ENCODE results near the gene SLC1A2. TPM values are rescaled to one million over a fixed set of nuclear protein-coding genes. Genes with fewer than 3 reads are reported as not detected.

Gene SLC1A2
- total RNA-seq, 1 experiment from 2014 or later = 0.25 TPM

GRCh38 chr11:35250621-35251020, 168.7 kb downstream of the SLC1A2 start:
- DNase-seq (ENCODE audit: low read depth, low spot score) (no peak), ATAC-seq (no peak)
- no peak for TF ChIP-seq ZFX (IDR thresholded peaks at IDR 0.05)
- no peak for TF ChIP-seq SRF (IDR thresholded peaks at IDR 0.05; ENCODE audit: low read depth)
- TF ChIP-seq SP1 (IDR thresholded peaks at IDR 0.05; ENCODE audit: low read depth) = no peak
- TF ChIP-seq ZNF274 (IDR thresholded peaks at IDR 0.05; ENCODE audit: low read depth, low read length) = no peak
- TF ChIP-seq, protein P1, sequence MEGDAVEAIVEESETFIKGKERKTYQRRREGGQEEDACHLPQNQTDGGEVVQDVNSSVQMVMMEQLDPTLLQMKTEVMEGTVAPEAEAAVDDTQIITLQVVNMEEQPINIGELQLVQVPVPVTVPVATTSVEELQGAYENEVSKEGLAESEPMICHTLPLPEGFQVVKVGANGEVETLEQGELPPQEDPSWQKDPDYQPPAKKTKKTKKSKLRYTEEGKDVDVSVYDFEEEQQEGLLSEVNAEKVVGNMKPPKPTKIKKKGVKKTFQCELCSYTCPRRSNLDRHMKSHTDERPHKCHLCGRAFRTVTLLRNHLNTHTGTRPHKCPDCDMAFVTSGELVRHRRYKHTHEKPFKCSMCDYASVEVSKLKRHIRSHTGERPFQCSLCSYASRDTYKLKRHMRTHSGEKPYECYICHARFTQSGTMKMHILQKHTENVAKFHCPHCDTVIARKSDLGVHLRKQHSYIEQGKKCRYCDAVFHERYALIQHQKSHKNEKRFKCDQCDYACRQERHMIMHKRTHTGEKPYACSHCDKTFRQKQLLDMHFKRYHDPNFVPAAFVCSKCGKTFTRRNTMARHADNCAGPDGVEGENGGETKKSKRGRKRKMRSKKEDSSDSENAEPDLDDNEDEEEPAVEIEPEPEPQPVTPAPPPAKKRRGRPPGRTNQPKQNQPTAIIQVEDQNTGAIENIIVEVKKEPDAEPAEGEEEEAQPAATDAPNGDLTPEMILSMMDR (IDR thresholded peaks at IDR 0.05 in 2 of 3, conservative IDR thresholded peaks at IDR 0.05 in 1 of 3; ENCODE audit: borderline replicate concordance in 1 of 3, insufficient read depth in 1 of 3, low read depth in 2 of 3, low read length in 2 of 3) = no peak
- no peak for TF ChIP-seq YY1 (IDR thresholded peaks at IDR 0.05; ENCODE audit: extremely low read depth, insufficient replicate concordance, low read depth, low read length)
- TF ChIP-seq TCF7L2 (IDR thresholded peaks at IDR 0.05; ENCODE audit: borderline replicate concordance, extremely low read depth, insufficient read depth, insufficient read length) = no peak
- no peak for TF ChIP-seq CEBPB (IDR thresholded peaks at IDR 0.05; ENCODE audit: low read depth)
- no peak for TF ChIP-seq JUND (IDR thresholded peaks at IDR 0.05)
- TF ChIP-seq EZH2 (IDR thresholded peaks at IDR 0.05) = no peak
- no peak for TF ChIP-seq REST (IDR thresholded peaks at IDR 0.05; ENCODE audit: low read depth)
- TF ChIP-seq SIN3A (IDR thresholded peaks at IDR 0.05; ENCODE audit: low read depth) = no peak
- TF ChIP-seq ZBTB33 (IDR thresholded peaks at IDR 0.05; ENCODE audit: extremely low read depth, insufficient replicate concordance, low read length) = no peak
- no peak for TF ChIP-seq FOSL1 (IDR thresholded peaks at IDR 0.05; ENCODE audit: low read depth)
- TF ChIP-seq, protein P2, sequence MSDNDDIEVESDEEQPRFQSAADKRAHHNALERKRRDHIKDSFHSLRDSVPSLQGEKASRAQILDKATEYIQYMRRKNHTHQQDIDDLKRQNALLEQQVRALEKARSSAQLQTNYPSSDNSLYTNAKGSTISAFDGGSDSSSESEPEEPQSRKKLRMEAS (IDR thresholded peaks at IDR 0.05) = no peak
- TF ChIP-seq ELF1 (IDR thresholded peaks at IDR 0.05; ENCODE audit: borderline replicate concordance, low read depth) = no peak
- TF ChIP-seq EGR1 (IDR thresholded peaks at IDR 0.05; ENCODE audit: low read depth) = no peak
- TF ChIP-seq POLR2A (IDR thresholded peaks at IDR 0.05; ENCODE audit: borderline replicate concordance, extremely low read depth, insufficient read depth, insufficient read length) = no peak
- no peak for TF ChIP-seq POLR2AphosphoS5 (IDR thresholded peaks at IDR 0.05; ENCODE audit: low read depth, low read length)
- TF ChIP-seq, protein P3, sequence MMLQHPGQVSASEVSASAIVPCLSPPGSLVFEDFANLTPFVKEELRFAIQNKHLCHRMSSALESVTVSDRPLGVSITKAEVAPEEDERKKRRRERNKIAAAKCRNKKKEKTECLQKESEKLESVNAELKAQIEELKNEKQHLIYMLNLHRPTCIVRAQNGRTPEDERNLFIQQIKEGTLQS (IDR thresholded peaks at IDR 0.05) = no peak
- ChIA-PET POLR2A (no interaction called here), RAD21 (ENCODE audit: low non-redundant PET in 1 of 2, low total read pairs in 2 of 2, uncharacterized antibody in 2 of 2, unreplicated experiment in 2 of 2) (no interaction called here), CTCF (no interaction called here)
- Histone ChIP-seq H2AFZ (ENCODE audit: low read depth, low read length, poor library complexity, severe bottlenecking) (no peak overlapping the region), H3K9me2 (ENCODE audit: insufficient read depth) (no peaks in the 10 kb centered on the region), H3K27ac (ENCODE audit: low read depth, low read length) (no peak overlapping the region), H3K27me3 (ENCODE audit: insufficient read depth, low read length) (no peaks in the 10 kb centered on the region), H3K9me3 (ENCODE audit: control insufficient read depth in 1 of 2, insufficient read depth in 1 of 2, low read depth in 1 of 2, low read length in 2 of 2) (peaks cover 5 to 8% of the 10 kb centered on the region in 2 experiments; a peak in 2 of 4 replicates), H4K20me1 (ENCODE audit: insufficient read depth) (no peaks in the 10 kb centered on the region), H3K4me3 (replicated peaks in 1 of 2; ENCODE audit: low read depth in 1 of 2, low read length in 2 of 2) (no peak overlapping the region), H3K4me1 (ENCODE audit: control insufficient read depth in 1 of 2, insufficient read depth in 2 of 2, low read length in 2 of 2) (no peaks in the 10 kb centered on the region), H3K4me2 (ENCODE audit: low read length) (no peak overlapping the region), H3K36me3 (ENCODE audit: control insufficient read depth in 1 of 2, insufficient read depth in 2 of 2, low read length in 2 of 2) (no peaks in the 10 kb centered on the region), H3K79me2 (ENCODE audit: insufficient read depth, low read length) (no peaks in the 10 kb centered on the region), H3K9ac (ENCODE audit: low read length) (no peak overlapping the region)
- no TSS peak for BruUV-seq (replicated peaks)
- intact Hi-C loops (cut with micrococcal nuclease) = no loop called here

Measured in HCT116 (cell line).